Right atrium auricular region (tissue), 2 donors: ENCODE data around the gene TRIM40. TPM values are rescaled to one million over a fixed set of nuclear protein-coding genes. Genes with fewer than 3 reads are reported as not detected.

Experiments used
- DNase-seq: peaks from one replicate; pipeline ENCODE4 v3.0.0-alpha.2; 2019; ENCODE audit warnings: low spot score
- H3K27ac ChIP-seq, 2 donors: fragments of 200-600 bp; sonication (generic); 1 replicate in 1 of 2; 2 replicates in 1 of 2; pipeline ENCODE4 v1.5.1; 2016 to 2019
- H3K27me3 ChIP-seq, 2 donors: fragments of 200-600 bp; sonication (generic); one replicate each; pipeline versions ENCODE4 v1.5.1 to v1.6.0; 2017 to 2019
- H3K36me3 ChIP-seq: fragments of 200-600 bp; sonication (generic); one replicate; pipeline ENCODE4 v1.5.1; 2016
- H3K4me1 ChIP-seq, 2 donors: fragments of 200-600 bp; sonication (generic); one replicate each; pipeline versions ENCODE4 v1.5.1 to v1.6.0; 2017 to 2019
- H3K4me3 ChIP-seq, 2 donors: fragments of 200-600 bp; sonication (generic); 1 replicate in 1 of 2; 2 replicates in 1 of 2; pipeline ENCODE4 v1.5.1; 2017 to 2019; ENCODE audit warnings: mild to moderate bottlenecking in 1 of 2, moderate library complexity in 1 of 2
- H3K9me3 ChIP-seq, 2 donors: fragments of 200-600 bp; sonication (generic); one replicate each; pipeline ENCODE4 v1.5.1; 2019
- CTCF ChIP-seq, 2 donors: fragments of 200-600 bp; sonication (generic); IDR thresholded peaks; one replicate each; pipeline ENCODE4 v1.5.1; 2019; ENCODE audit warnings: antibody characterized with exemption in 2 of 2
- total RNA-seq, 2 donors: library from RNA; depleted of rRNA; stranded (reverse); fragments of >200 nt; gene quantifications; one replicate each; pipeline ENCODE4 v1.1.0, GENCODE V29; 2016

Gene TRIM40
- total RNA-seq, 2 donors from 2014 or later: not detected

- DNase-seq: no peak
- H3K9me3 ChIP-seq: no peaks in the 10 kb centered on the region
- no peaks in the 10 kb centered on the region for H3K27me3 ChIP-seq
- TF ChIP-seq CTCF (IDR thresholded peaks at IDR 0.05): no peak
- H3K4me1 ChIP-seq: peaks cover 0 to 10% of the 10 kb centered on the region in 2 donors
- H3K27ac ChIP-seq: no peak overlapping the region
- no peak overlapping the region for H3K4me3 ChIP-seq
- no peaks in the 10 kb centered on the region for H3K36me3 ChIP-seq
These were observed 22.1 kb downstream of the TRIM40 start for GRCh38 chr6:30157999-30158398.

- no peak for TF ChIP-seq CTCF (IDR thresholded peaks at IDR 0.05)
- Histone ChIP-seq H3K27me3 (no peaks in the 10 kb centered on the region), H3K36me3 (no peaks in the 10 kb centered on the region), H3K4me1 (peaks cover 0 to 10% of the 10 kb centered on the region in 2 donors), H3K27ac (no peak overlapping the region), H3K4me3 (no peak overlapping the region), H3K9me3 (no peaks in the 10 kb centered on the region)
- DNase-seq: no peak
These were observed 22.6 kb downstream of the TRIM40 start for GRCh38 chr6:30158475-30159040.

- Histone ChIP-seq H3K27ac (no peak overlapping the region), H3K27me3 (no peaks in the 10 kb centered on the region), H3K9me3 (no peaks in the 10 kb centered on the region), H3K4me1 (peaks cover 0 to 10% of the 10 kb centered on the region in 2 donors), H3K4me3 (no peak overlapping the region), H3K36me3 (no peaks in the 10 kb centered on the region)
- DNase-seq: no peak
- TF ChIP-seq CTCF (IDR thresholded peaks at IDR 0.05): no peak
These were observed 24.3 kb downstream of the TRIM40 start for GRCh38 chr6:30160008-30160784.

GRCh38 chr6:30160785-30161531, 25.0 kb downstream of the TRIM40 start, which contains the start of gene TRIM10:
TSS of gene TRIM10 (minus strand) at chr6:30161211. CDS start at chr6:30160858, 353 bp downstream.
- no peak for TF ChIP-seq CTCF (IDR thresholded peaks at IDR 0.05)
- Histone ChIP-seq H3K36me3 (no peaks in the 10 kb centered on the region), H3K9me3 (no peaks in the 10 kb centered on the region), H3K27me3 (no peaks in the 10 kb centered on the region), H3K4me1 (peaks cover 0 to 6% of the 10 kb centered on the region in 2 donors), H3K27ac (no peak within 1 kb of the TSS), H3K4me3 (no peak within 1 kb of the TSS)
- no peak for DNase-seq

- no peaks in the 10 kb centered on the region for H3K9me3 ChIP-seq
- no peaks in the 10 kb centered on the region for H3K27me3 ChIP-seq
- TF ChIP-seq CTCF (IDR thresholded peaks at IDR 0.05): no peak
- H3K4me1 ChIP-seq: no peaks in the 10 kb centered on the region
- DNase-seq: no peak
- no peak overlapping the region for H3K4me3 ChIP-seq
- no peaks in the 10 kb centered on the region for H3K36me3 ChIP-seq
- H3K27ac ChIP-seq: no peak overlapping the region
These were observed 26.5 kb downstream of the TRIM40 start for GRCh38 chr6:30162265-30163089.
